Stimulated activated CD4-positive, alpha-beta T cell treated with anti-CD3 and anti-CD28 coated beads, Interleukin-1b, Interleukin-23, amount 100 ng/mL, for 1 hour (primary cell): ENCODE results near the gene CCL22.
"Not testable (repeated sequence)": the region's sequence is repeated elsewhere in the genome, so short reads cannot be mapped to it uniquely, and the experiment has no call there.

Source experiments
- DNase-seq, 2 donors: peaks; one replicate each; pipeline ENCODE4 v3.0.0-alpha.2; 2020; ENCODE audit warnings: low read depth in 2 of 2

CCL22 gene

GRCh38 chr16:57347858-57348257 lies 10.7 kb upstream of the CCL22 start:
- DNase-seq, result no peak

- DNase-seq, result no peak
Measured at GRCh38 chr16:57348327-57348726, 10.3 kb upstream of the CCL22 start.

GRCh38 chr16:57349212-57350031 lies 9.2 kb upstream of the CCL22 start:
- DNase-seq, result no peak

GRCh38 chr16:57352636-57353047 lies 5.9 kb upstream of the CCL22 start:
- DNase-seq, result no peak

GRCh38 chr16:57354311-57354710 lies 4.3 kb upstream of the CCL22 start:
- DNase-seq, result no peak

GRCh38 chr16:57355898-57356414 lies 2.6 kb upstream of the CCL22 start:
- DNase-seq, result no peak

- no peak for DNase-seq
Measured at GRCh38 chr16:57356547-57356946, 2.0 kb upstream of the CCL22 start.

GRCh38 chr16:57357330-57358085 lies 1.1 kb upstream of the CCL22 start:
- DNase-seq, result no peak

GRCh38 chr16:57358086-57358420 lies 530 bp upstream of the CCL22 start:
- no peak for DNase-seq

- DNase-seq, result no peak
Measured at GRCh38 chr16:57360321-57360935, 1.8 kb downstream of the CCL22 start.

- DNase-seq, result no peak
Measured at GRCh38 chr16:57361404-57361803, 2.8 kb downstream of the CCL22 start.

GRCh38 chr16:57364143-57364542 lies 5.6 kb downstream of the CCL22 start:
- no peak for DNase-seq

GRCh38 chr16:57366544-57367040 lies 8.0 kb downstream of the CCL22 start:
- no peak for DNase-seq

- no peak for DNase-seq
Measured at GRCh38 chr16:57367116-57367752, 8.7 kb downstream of the CCL22 start.

GRCh38 chr16:57371494-57372371 lies 13.2 kb downstream of the CCL22 start:
- DNase-seq, result no peak

GRCh38 chr16:57372372-57373116 lies 14.0 kb downstream of the CCL22 start, which contains the start of gene CX3CL1:
TSS of gene CX3CL1 (plus strand) at chr16:57372490. CDS start at chr16:57372569, 79 bp downstream.
- no peak for DNase-seq

GRCh38 chr16:57373117-57373947 lies 14.7 kb downstream of the CCL22 start:
- no peak for DNase-seq

- no peak for DNase-seq
Measured at GRCh38 chr16:57374067-57374534, 15.5 kb downstream of the CCL22 start.

GRCh38 chr16:57374925-57375465 lies 16.4 kb downstream of the CCL22 start:
- DNase-seq, result not testable (repeated sequence)
